GM10847 (cell line): Measurements from ENCODE around the gene HCN2.

Experiments
- POLR2A ChIP-seq: IDR thresholded peaks from 2 replicates; pipeline ENCODE4 v1.6.1; 2011; ENCODE audit not compliant: insufficient read length; ENCODE audit errors: extremely low read depth

The HCN2 gene

DNA sequence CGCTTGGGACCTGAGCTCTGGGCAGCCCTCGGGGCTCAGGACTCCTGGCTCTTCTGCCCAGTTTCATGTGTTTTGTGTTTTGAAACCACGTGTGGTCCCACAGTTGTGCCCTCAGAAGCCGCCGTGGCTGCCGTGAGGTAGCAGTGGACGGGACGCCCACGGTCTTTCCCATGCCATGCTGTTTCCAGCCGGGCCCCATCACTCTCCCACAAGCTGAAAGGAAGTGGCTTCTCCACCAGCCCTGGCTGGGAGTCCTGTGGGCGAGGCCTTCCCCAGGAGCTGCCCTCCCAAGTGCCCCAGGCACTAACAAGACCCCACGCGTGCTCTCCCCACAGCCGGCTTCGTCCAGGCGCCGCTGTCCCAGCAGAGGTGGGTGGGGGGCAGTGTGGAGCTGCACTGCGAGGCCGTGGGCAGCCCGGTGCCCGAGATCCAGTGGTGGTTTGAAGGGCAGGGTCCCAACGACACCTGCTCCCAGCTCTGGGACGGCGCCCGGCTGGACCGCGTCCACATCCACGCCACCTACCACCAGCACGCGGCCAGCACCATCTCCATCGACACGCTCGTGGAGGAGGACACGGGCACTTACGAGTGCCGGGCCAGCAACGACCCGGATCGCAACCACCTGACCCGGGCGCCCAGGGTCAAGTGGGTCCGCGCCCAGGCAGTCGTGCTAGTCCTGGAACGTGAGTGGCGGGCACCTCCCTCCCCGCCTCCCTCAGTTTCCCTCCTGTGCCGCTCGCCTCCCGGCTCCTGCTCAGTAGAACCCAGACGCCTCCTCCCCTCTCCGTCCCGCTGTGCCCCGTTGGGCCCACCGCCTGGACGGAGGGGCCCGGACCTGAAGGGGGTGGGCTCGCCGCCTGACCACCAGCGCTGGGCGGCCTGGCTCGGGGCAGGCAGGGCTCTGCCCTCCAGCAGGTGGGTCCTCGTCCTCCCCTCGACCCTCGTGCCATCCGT is 12.0 kb upstream of the HCN2 start:
- TF ChIP-seq POLR2A = no peak

DNA sequence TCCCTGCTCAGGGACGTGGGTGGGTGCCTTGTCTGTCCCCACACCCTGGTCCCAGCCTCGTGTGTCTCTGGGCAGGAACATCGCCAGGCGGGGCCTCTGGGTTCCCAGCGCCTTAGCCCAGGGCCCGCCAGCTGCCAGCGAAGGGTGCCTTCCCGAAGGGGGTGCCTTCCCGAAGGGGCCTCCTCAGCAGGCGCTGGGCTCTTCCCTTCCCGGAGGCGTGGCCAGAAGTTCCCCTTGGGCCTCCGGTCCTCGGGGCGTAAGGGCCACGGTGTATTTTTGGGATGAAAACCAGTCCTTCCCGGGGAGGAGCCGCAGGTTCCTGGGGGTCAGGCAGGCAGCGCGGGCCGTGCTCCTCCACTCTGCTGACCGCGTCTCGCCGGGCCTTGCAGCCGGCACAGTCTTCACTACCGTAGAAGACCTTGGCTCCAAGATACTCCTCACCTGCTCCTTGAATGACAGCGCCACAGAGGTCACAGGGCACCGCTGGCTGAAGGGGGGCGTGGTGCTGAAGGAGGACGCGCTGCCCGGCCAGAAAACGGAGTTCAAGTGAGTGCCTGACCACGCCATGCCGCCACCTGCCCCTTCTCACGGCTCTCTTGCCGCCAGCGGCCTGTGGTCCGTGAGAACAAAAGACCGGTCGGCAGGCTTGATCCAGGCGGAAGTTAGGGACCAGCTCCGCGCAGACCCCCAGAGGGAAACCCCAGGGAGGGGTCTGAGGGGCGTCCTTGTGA is 10.4 kb upstream of the HCN2 start:
- TF ChIP-seq POLR2A = no peak

DNA sequence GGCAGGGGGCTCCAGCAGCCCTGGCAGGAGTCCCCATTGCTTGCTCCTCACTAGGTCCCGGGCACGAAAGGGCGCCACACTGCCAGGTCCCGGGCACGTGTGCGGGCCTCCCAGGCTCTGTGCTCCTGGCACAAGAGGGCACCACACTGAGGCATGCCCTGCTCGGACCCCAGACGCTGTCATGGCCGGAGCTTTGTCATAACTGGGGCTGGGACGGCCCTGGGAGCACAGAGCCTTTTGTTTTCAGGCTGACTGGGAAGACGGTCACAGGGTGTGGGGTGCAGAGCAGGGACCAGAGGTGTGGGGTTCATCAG is 9.9 kb upstream of the HCN2 start:
- no peak for TF ChIP-seq POLR2A

DNA sequence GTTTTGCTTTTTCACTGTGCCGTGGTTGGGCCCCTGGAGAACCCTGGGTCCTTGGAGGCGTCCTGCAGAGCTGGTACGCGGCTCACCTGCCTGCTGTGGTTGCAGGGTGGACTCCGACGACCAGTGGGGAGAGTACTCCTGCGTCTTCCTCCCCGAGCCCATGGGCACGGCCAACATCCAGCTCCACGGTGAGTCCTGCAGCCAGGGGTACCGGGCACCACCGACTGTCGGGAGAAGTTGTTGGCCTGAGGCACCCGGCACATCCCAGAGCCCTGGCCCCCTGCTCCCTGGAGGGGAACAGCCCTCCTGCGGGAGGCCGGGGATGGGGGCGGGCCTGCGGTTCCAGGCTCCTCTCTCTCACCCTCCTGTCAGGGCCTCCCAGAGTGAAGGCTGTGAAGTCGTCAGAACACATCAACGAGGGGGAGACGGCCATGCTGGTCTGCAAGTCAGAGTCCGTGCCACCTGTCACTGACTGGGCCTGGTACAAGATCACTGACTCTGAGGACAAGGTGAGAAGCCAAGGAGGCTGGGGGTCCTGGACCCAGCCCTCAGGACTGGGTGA is 9.3 kb upstream of the HCN2 start:
- no peak for TF ChIP-seq POLR2A

DNA sequence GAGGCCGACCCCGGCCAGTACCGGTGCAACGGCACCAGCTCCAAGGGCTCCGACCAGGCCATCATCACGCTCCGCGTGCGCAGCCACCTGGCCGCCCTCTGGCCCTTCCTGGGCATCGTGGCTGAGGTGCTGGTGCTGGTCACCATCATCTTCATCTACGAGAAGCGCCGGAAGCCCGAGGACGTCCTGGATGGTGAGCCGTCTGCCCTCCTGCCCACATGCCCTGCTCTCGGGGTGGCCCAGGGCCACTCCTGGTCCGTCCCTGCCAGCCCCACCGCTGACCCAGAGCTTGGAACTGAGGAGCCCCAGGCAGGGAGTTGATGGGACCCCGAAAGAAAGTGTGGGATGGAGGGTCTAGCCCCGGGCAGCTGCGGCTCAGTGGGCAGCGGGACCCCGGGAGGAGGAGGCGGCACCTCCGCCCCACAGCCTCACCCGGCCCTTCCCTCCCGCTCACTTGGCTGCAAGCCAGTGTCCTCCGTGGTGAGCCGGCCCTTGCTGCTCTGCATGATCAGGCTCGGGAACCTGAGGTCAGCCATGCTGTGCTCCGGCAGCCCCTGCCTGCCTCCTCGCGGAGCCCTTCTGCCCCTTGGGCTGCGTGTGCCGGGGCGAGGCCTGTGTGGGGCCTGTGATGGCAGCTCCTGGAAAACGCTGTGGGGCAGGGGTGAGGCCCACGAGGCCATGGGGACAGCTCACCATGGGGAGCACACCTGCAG is 8.1 kb upstream of the HCN2 start:
- no peak for TF ChIP-seq POLR2A

DNA sequence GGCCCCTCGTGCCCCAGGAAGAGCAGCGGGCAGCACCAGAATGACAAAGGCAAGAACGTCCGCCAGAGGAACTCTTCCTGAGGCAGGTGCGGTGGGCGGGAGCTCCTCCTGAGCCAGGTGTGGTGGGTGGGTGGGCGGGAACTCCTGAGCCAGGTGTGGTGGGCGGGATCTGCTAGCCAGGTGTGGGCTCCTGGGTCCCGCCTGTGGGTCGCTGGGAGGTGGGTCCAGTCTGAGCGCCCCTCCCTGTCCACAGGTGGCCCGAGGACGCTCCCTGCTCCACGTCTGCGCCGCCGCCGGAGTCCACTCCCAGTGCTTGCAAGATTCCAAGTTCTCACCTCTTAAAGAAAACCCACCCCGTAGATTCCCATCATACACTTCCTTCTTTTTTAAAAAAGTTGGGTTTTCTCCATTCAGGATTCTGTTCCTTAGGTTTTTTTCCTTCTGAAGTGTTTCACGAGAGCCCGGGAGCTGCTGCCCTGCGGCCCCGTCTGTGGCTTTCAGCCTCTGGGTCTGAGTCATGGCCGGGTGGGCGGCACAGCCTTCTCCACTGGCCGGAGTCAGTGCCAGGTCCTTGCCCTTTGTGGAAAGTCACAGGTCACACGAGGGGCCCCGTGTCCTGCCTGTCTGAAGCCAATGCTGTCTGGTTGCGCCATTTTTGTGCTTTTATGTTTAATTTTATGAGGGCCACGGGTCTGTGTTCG is 7.0 kb upstream of the HCN2 start:
- no peak for TF ChIP-seq POLR2A

DNA sequence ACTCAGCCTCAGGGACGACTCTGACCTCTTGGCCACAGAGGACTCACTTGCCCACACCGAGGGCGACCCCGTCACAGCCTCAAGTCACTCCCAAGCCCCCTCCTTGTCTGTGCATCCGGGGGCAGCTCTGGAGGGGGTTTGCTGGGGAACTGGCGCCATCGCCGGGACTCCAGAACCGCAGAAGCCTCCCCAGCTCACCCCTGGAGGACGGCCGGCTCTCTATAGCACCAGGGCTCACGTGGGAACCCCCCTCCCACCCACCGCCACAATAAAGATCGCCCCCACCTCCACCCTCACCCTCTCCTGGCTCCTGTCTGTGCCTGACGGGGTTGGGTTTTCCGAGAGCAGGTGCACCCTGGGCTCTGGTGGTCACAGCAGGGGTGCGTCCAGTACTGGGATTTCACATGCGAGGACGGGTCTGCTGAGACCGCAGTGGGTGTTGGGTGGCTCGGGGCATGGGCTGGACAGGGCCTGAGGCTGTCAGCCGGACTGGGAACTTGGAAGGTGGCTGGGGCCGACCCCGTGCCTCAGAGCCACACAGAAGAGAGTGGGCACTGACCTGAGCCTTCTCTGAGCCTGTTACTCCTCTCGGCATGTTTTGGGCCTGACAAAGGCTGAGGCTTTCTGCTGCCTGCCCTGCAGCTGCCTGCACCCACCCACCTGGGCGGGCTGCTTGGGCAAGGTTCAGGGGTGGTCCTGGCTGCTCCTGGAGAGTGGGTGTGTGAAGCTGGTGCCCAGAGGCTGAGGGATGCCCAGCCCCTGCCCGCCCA is 6.3 kb upstream of the HCN2 start:
- TF ChIP-seq POLR2A = no peak

DNA sequence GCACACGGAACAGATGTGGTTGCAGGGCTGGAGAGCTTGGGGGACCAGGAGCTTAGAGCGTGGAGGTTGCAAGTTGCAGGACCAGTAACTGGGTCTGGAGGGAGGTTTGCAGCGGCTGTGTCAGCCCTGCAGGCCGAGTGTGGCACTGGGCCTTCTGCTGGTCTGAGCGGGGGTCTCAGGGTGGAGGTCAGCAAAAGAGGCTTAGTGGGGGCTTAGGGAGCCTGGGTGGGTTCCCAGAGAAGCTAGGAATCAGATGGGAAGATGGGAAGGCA is 5.8 kb upstream of the HCN2 start:
- no peak for TF ChIP-seq POLR2A

DNA sequence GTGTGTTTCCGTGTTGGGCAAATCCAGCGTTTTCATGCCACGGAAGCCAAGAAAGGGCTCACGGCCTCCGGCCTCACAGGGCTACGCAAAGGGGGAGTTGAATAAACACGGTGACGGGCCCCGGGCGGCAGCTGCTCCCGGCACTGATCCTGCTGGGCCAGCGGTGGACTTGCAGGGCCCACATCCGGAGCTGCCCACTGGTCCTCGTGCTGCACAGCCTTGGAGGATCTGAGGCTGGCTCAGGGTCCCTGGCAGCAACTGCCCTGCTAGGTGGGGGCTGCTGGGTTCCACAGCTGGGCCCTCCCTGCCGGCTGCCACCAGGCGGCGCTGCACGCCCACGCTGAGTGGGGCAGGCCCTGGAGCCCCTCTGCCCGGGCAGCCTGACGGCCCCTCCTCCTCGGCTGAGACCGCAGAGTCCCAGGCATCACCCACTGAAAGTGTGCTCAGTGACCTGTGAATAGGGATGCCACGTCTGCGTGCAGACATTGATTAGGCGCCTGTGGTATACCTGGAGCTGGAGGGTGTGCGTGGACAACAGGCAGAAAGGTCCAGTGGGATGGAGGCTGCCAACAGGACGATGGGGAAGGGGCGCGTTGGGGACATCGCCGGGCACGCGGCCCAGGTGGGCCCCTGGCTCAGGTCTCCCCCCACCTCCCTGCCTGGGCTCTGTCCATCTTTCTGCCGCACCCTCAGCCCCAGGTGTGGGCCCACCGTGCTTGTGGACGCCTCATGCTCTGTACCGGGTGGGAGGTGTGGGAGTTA is 5.3 kb upstream of the HCN2 start:
- no peak for TF ChIP-seq POLR2A

DNA sequence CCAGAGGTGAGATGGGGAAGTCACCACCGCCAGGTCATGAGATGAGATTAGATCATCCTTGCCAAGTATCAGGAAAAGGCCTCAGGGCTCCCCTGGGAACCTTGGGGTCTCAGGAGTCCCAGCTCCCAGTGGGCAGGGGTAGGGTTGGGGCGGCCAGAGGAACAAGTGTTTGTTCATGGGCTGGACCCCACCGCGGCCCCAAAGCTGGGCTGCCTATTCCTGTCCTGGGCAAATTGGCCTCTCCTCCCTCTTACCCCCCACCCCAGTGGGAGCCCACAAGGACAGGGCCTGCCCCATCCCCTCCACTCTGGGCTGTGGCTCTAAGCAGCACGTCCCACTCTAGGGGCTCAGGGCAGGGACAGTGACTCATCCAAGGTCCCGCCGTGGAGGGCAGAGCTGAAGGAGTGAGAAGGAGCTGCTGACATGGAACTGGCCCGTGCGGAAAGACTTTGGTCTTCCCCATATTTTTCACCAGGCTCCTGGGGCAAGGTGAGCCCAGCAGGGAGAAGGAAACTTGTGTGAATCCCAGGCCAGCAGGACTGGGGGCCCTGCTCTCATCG is 4.0 kb upstream of the HCN2 start:
- TF ChIP-seq POLR2A = no peak

DNA sequence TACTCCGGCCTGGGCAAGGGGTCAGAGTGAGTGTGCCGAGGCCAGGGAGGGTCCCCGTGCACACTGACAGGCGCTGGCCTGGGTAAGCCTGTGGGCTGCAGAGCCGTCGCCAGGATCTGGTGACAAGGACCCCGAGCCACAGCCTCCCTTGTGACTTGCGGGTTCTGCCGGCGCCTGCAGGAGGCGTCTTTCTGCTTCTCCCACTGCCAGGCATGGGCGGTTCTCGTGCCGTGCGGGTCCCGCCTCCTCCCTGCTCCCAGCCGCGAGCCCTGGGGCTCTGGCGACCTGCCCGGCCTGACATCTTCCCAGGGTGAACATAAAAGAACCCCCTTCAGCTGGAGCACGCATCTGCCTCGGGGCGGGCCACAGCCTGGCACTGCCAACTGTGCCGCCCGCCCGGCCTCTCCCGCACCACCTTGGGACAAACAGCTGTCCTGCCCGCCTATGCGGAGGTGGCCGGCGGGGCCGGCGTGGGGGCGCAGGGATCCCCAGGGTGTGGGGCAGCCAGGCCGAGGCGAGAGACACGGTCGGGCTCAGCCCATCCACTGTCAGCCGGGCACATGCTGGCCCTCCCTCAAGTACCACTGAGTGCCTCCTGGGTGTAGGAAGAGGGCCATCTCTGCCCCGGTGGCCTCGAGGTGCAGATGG is 1.5 kb upstream of the HCN2 start:
- TF ChIP-seq POLR2A = no peak

DNA sequence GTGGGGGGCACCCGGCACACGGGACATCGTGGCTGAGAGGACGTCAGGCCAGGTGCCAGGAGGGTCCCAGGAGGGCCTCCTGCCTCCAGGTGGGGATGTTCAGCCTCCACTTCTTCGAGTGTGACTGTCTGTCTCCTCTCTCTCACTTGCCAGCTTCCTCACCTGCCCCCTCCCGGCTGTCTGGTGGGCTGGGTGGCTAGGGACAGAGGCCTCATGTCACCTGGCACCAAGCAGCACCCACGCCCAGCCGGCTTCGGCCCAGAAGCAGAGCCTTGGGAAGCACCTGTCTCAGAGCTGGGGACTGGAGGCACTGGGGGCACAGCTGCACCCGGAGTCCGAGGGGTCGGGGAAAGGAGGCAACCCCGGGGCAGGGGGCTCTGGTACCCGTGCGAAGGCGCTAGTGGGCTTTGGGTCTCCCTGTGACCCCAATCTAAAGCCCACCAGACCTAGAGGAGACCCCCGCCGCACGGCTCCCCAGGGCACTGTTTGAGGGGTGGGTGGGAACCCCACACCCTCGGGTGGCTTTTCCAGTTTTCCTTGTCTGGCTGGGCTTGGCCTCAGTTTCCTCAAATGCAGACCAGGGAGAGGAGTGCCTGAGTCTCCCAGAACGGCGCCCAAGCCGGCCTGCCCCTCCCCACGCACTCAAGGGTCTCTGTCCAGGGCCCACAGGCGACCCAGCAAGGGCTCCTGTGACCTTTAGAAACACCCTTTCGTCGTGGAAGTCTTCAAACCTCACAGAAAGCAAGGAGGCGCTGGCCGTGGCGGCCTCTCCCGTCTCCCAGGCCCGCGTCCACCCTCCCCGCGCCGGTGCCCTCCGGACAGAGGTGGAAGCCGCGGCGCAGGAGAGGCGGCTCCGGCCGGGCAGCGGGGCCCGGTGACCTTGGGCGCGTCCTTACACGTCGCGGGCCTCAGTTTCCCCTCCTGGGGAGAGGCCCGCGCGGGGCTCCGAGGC is 664 bp upstream of the HCN2 start:
- no peak for TF ChIP-seq POLR2A
